Measurements from ENCODE around the gene FBRS.

Gene FBRS

DNA sequence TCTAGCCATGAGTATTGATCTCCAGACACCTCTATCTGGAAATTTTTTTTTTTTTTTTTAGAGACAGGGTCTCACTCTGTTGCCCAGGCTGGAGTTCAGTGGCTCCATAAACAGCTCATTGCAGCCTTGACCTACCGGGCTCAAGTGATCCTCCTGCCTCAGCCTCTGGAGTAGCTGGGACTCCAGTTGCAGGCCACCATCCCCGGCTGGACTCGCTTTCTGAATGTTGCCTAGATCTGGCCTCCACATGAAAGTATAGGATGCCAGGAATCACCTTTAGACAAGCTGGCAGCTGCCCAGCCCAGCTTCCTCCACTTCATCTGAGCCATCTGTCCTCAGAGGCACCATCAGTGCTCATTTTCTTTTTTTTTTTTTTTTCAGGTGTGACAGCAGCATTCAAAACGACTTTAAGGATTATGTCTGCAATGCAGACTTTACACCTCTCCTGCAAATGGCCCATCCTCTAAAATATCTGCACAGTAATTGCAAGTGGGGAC is 13.8 kb upstream of the FBRS start:
- DNase-seq (ENCODE audit: low read depth) = no peak
- TF ChIP-seq, protein P1, sequence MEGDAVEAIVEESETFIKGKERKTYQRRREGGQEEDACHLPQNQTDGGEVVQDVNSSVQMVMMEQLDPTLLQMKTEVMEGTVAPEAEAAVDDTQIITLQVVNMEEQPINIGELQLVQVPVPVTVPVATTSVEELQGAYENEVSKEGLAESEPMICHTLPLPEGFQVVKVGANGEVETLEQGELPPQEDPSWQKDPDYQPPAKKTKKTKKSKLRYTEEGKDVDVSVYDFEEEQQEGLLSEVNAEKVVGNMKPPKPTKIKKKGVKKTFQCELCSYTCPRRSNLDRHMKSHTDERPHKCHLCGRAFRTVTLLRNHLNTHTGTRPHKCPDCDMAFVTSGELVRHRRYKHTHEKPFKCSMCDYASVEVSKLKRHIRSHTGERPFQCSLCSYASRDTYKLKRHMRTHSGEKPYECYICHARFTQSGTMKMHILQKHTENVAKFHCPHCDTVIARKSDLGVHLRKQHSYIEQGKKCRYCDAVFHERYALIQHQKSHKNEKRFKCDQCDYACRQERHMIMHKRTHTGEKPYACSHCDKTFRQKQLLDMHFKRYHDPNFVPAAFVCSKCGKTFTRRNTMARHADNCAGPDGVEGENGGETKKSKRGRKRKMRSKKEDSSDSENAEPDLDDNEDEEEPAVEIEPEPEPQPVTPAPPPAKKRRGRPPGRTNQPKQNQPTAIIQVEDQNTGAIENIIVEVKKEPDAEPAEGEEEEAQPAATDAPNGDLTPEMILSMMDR (IDR thresholded peaks at IDR 0.05; ENCODE audit: insufficient read depth, low read depth, low read length, missing control alignments) = no peak
- H3K4me3 ChIP-seq (ENCODE audit: low read length) = no peak overlapping the region

DNA sequence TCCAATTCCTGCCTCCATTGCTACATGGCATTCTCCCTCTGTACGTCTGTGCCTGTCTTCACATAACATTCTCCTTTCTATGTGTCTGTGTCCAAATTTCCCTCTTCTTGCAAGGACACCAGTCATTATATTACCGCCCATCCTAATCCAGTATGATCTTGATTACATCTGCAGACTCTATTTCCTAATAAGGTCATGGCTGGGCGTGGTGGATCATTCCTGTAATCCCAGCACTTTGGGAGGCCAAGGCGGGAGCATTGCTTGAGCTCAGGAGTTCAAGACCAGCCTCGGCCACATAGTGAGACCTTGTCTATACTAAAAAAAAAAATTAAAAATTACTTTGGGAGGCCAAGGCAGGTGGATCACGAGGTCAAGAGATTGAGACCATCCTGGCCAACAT is 12.5 kb upstream of the FBRS start:
- no peak overlapping the region for H3K4me3 ChIP-seq (ENCODE audit: low read length)
- DNase-seq (ENCODE audit: low read depth) = no peak
- TF ChIP-seq, protein P1 (IDR thresholded peaks at IDR 0.05; ENCODE audit: insufficient read depth, low read depth, low read length, missing control alignments) = no peak

DNA sequence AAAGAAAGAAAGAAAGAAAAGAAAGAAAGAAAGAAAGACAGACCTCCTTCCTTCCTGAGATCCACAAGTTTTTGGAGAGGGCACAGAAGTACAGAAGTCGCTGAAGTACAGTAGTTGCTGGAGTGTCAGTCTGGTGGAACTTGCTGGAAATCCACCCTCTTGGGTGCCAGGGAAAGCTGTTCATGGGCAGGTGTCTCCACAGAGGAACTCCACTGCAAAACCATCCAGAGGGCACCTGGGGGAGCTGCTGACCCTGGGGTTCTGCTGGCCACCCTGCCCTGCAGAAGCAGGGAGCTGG is 11.0 kb upstream of the FBRS start:
- no peak overlapping the region for H3K4me3 ChIP-seq (ENCODE audit: low read length)
- TF ChIP-seq, protein P1 (IDR thresholded peaks at IDR 0.05; ENCODE audit: insufficient read depth, low read depth, low read length, missing control alignments) = no peak
- no peak for DNase-seq (ENCODE audit: low read depth)

DNA sequence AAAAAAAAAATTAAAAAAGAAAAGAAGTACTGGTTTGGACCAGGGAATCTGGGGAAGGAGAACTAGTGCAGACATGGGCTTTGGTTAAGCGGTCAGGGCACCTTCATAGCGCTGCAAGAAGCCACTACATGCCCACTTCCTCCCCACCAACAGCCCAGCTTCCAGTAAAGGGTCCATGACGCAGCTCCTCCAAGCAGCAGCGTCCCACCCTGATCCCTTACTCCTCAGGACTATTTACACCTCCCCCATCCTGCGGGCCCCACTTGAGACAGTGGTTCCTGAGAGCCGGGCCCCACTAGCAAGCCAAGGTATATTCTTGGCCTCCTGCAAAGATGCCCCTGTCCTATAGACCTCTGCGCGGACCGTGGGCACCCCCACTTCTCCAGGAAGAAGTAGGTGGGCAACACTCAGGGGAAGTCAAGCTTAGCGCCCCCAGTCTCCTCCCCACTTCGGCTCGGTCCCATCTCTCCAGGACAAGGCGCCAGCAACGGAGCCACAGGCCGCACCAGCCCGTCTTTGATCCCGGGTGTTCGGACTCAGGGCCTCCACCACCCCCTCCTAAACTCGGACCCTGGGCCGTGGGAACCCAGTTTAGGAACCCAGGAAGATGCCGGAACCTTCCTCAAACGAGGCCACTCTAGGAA is 8.4 kb upstream of the FBRS start:
- DNase-seq (ENCODE audit: low read depth) = no peak
- TF ChIP-seq, protein P1 (IDR thresholded peaks at IDR 0.05; ENCODE audit: insufficient read depth, low read depth, low read length, missing control alignments) = no peak
- peak overlapping the region; percentile 83 for H3K4me3 ChIP-seq (ENCODE audit: low read length)

DNA sequence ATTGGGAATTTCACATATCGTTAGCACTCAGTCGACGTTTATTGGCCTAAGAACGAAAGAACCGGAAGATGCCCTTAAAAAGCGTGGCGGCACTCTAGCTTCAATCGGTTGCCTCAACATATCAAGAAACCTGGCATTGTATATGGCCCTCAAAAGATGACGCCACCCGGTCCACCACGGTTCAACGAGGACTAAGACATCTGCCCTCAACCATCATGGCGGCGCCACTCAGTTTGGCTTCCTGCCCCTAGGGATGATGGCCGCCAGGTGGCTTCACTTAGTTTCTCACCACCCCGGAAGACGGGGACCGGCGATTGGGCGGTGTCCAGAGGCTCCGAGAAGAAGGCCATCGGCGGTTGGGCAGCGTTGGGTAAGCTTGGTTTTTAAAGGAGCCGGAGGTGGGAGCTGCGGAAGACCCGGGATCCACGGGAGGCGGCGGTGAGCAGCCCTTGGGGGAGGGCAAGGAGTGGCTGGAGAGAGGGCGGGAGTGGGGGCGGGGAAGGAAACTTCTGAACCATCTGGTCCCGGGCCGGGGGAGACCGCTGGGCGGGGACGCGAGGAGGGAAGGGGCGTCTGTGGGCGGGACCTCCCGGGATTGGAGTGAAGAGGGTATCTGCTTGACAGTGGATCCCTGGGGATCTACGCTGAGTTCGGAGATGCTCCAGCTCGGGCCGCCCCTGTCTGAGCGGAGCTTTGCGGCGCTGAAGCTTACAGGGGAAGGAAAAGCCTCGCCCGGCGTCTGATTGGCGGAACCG is 7.7 kb upstream of the FBRS start, which contains the start of gene PRR14:
Gene PRR14, plus strand, starts transcription at position 592 of the 755 bp plus-strand sequence. CDS start 686 bp downstream, outside the sequence.
- TF ChIP-seq, protein P1 (IDR thresholded peaks at IDR 0.05; ENCODE audit: insufficient read depth, low read depth, low read length, missing control alignments) = peak; percentile 14
- DNase-seq (ENCODE audit: low read depth) = peak; percentile 100
- H3K4me3 ChIP-seq (ENCODE audit: low read length) = peak within 1 kb of the TSS; percentile 83

DNA sequence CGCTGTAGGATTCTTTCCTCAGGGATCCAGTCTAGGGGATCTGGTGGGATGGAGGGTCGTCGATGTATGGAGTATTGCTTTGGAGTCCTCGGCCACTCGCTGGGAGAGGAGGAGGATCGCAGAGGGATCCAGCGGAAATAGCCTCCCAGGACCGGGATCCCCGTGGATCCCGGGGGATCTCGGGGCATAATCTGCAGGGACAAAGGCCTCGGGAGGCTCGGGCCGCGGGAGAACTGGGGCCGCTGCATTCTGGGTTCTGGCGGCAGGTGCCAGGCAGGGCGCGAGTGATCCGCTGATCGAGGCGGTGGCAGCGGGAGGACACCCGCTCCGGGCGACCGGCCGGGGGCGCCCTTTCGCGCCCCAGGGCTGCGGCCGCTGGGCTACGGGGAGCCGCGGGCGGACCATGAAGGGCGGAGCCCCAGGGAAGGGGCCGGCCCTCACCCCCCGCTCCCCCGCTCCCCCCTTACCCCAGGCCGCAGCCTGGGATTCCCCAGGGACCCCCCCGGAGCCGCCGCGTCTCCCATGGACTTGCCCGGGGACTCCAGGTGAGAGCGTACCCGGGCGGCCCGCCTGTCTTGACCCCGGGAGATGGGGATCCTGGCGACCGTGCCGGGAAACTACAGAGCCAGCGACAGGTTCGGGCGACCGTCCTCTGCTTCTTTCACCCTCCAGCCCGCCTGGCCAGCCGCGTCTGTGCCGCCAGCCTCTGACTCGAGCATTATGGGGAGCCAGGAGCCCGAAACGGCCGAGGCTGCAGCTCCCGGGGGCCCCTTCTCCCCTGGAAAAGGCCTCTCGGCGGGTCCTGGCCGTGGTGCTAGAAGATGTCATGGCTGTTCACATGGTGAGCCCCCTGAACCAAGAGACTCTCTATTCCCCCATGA is 6.9 kb upstream of the FBRS start:
- DNase-seq (ENCODE audit: low read depth) = peak; percentile 62
- H3K4me3 ChIP-seq (ENCODE audit: low read length) = peak overlapping the region; percentile 83

More for the DNA sequence above, 6.9 kb upstream of the FBRS start:
- TF ChIP-seq, protein P1 (IDR thresholded peaks at IDR 0.05; ENCODE audit: insufficient read depth, low read depth, low read length, missing control alignments) = peak; percentile 24
